Central memory CD8-positive, alpha-beta T cell (primary cell): Measurements from ENCODE around the gene SSTR5.

Source experiments
- ATAC-seq: fragments of 150-1000 bp; cut with Tn5 transposase; replicated peaks from 2 replicates; pipeline ENCODE4 v1.10.0; 2022; ENCODE audit warnings: mild to moderate bottlenecking, moderate FRiP score, moderate number of reproducible peaks; ENCODE audit not compliant: poor library complexity, severe bottlenecking; ENCODE audit errors: extremely low read depth
- DNase-seq, 2 donors: peaks; one replicate each; pipeline ENCODE4 v3.0.0; 2021; ENCODE audit warnings: low spot score in 2 of 2
- H3K27ac Mint-ChIP-seq: one replicate; pipeline ENCODE4 v1.8.0; 2022; ENCODE audit warnings: low read depth, mild to moderate bottlenecking, moderate library complexity, mixed read lengths
- H3K27me3 Mint-ChIP-seq: one replicate; pipeline ENCODE4 v1.8.0; 2022; ENCODE audit warnings: mixed read lengths
- H3K36me3 Mint-ChIP-seq: one replicate; pipeline ENCODE4 v1.8.0; 2022; ENCODE audit warnings: mild to moderate bottlenecking, moderate library complexity, mixed read lengths; ENCODE audit not compliant: insufficient read depth
- H3K4me1 Mint-ChIP-seq: one replicate; pipeline ENCODE4 v1.8.0; 2022; ENCODE audit warnings: mixed read lengths
- H3K4me3 Mint-ChIP-seq: one replicate; pipeline ENCODE4 v1.8.0; 2022; ENCODE audit warnings: mild to moderate bottlenecking, moderate library complexity, mixed read lengths
- H3K9me3 Mint-ChIP-seq: one replicate; pipeline ENCODE4 v1.8.0; 2022; ENCODE audit warnings: mixed read lengths

Gene SSTR5

GRCh38 chr16:1043881-1044451, 28.6 kb upstream of the SSTR5 start:
- no peak for DNase-seq
- H3K27me3 Mint-ChIP-seq: no peaks in the 10 kb centered on the region

GRCh38 chr16:1044460-1045309, 27.9 kb upstream of the SSTR5 start:
- Mint-ChIP-seq H3K4me1 (no peaks in the 10 kb centered on the region), H3K4me3 (no peak overlapping the region), H3K36me3 (no peaks in the 10 kb centered on the region), H3K27me3 (no peaks in the 10 kb centered on the region), H3K27ac (no peak overlapping the region), H3K9me3 (no peaks in the 10 kb centered on the region)
- ATAC-seq: no peak
- DNase-seq: no peak

More at GRCh38 chr16:1043881-1044451, 28.6 kb upstream of the SSTR5 start:
- Mint-ChIP-seq H3K4me3 (no peak overlapping the region), H3K27ac (no peak overlapping the region), H3K4me1 (no peaks in the 10 kb centered on the region), H3K36me3 (no peaks in the 10 kb centered on the region), H3K9me3 (no peaks in the 10 kb centered on the region)
- ATAC-seq: no peak

- DNase-seq: no peak
- Mint-ChIP-seq H3K4me1 (no peaks in the 10 kb centered on the region), H3K36me3 (no peaks in the 10 kb centered on the region), H3K27ac (no peak overlapping the region), H3K9me3 (no peaks in the 10 kb centered on the region), H3K27me3 (no peaks in the 10 kb centered on the region), H3K4me3 (no peak overlapping the region)
- no peak for ATAC-seq
Measured at GRCh38 chr16:1045310-1045992, 27.1 kb upstream of the SSTR5 start.

- ATAC-seq (no peak), DNase-seq (no peak)
- Mint-ChIP-seq H3K36me3 (no peaks in the 10 kb centered on the region), H3K27ac (no peak overlapping the region), H3K4me1 (no peaks in the 10 kb centered on the region), H3K4me3 (no peak overlapping the region), H3K27me3 (no peaks in the 10 kb centered on the region), H3K9me3 (no peaks in the 10 kb centered on the region)
Measured at GRCh38 chr16:1045993-1046911, 26.3 kb upstream of the SSTR5 start.

GRCh38 chr16:1047123-1047522, 25.4 kb upstream of the SSTR5 start:
- H3K36me3 Mint-ChIP-seq: no peaks in the 10 kb centered on the region
- H3K27ac Mint-ChIP-seq: no peak overlapping the region
- no peak overlapping the region for H3K4me3 Mint-ChIP-seq
- DNase-seq: no peak
- H3K9me3 Mint-ChIP-seq: no peaks in the 10 kb centered on the region
- ATAC-seq: no peak
- no peaks in the 10 kb centered on the region for H3K27me3 Mint-ChIP-seq
- H3K4me1 Mint-ChIP-seq: no peaks in the 10 kb centered on the region

DNA sequence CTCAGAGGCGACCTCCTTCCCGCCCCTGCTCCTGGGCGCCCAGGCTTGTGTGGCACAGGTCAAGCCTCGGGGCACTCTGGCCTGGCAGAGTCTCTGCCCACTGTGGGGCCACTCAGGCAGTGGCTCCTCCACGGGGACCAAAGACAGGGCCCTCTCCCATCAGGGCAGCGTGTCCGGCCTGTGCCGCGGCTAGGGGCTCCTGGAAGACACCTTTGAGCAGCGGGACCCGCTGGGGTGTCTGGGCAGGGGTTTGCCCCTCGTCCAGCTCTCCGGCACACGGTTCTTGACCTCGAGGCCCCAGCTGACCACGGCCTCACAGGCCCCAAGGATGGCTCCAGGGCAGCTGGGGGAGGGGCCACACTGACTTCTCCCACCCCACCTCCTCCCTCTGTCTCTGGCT, 24.7 kb upstream of the SSTR5 start:
- H3K36me3 Mint-ChIP-seq: no peaks in the 10 kb centered on the region
- H3K27ac Mint-ChIP-seq: no peak overlapping the region
- H3K4me1 Mint-ChIP-seq: no peaks in the 10 kb centered on the region
- H3K4me3 Mint-ChIP-seq: no peak overlapping the region
- ATAC-seq (no peak), DNase-seq (no peak)
- no peaks in the 10 kb centered on the region for H3K9me3 Mint-ChIP-seq
- no peaks in the 10 kb centered on the region for H3K27me3 Mint-ChIP-seq

- DNase-seq (no peak), ATAC-seq (no peak)
- H3K4me1 Mint-ChIP-seq: no peaks in the 10 kb centered on the region
- H3K4me3 Mint-ChIP-seq: no peak overlapping the region
- no peak overlapping the region for H3K27ac Mint-ChIP-seq
- no peaks in the 10 kb centered on the region for H3K27me3 Mint-ChIP-seq
- no peaks in the 10 kb centered on the region for H3K9me3 Mint-ChIP-seq
- no peaks in the 10 kb centered on the region for H3K36me3 Mint-ChIP-seq
Measured at GRCh38 chr16:1048442-1049112, 24.0 kb upstream of the SSTR5 start.

DNA sequence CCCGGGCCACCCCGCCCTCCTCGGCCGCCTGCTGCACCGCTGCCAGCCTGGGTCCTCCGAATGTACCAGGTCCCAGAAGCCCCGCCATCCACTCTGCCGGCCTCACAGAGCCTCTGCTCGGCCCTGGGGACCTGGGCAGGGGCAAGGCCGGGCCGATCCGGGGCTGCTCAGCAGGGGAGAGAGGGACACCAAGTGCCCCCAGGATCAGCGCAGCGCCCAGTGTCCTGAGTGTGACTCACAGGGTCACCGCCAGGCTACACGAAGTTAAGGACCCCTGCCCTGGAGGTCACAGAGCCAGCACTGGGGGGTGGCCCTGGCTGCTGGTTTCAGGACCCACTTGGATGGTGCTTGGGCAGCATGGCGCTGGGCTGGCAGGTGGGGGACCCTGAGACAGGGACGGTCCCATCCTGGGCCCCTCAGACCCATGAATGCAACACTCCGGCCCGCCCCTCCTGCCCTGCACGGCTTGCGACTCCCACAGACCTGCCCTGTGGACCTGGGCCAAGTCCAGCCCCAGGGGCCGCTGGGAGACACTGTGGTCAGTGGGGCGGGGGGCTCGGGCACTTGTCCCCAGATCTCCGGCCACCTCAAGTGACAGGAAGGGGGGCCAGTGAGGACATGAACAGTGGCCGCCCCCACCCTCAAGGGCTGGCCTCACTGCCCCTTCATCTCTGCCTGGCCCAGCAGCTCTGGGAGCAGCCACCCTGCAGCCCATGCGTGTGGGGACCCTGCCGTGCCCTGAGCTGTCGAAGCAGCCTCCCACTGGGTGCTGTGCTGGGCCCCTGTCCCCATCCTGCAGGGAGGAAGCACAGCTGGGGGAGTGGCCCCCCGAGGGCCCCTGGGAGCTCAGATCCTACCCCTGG, 23.2 kb upstream of the SSTR5 start:
- Mint-ChIP-seq H3K27me3 (no peaks in the 10 kb centered on the region), H3K9me3 (no peaks in the 10 kb centered on the region), H3K36me3 (no peaks in the 10 kb centered on the region), H3K27ac (no peak overlapping the region), H3K4me3 (no peak overlapping the region), H3K4me1 (no peaks in the 10 kb centered on the region)
- ATAC-seq (no peak), DNase-seq (no peak)

DNA sequence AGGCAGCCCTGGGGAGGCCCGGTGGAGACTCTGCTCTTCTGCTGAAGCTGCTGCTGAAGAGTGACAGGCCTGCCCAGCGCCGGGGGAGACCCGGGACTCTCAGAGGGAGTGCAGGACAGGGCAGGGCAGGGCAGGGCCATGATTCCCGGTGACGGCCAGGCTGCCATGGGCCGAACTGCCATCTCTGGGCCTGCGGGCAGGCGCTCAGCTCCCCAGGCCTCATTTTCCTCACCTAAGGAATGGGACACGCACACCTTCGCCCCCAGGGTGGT, 22.6 kb upstream of the SSTR5 start:
- DNase-seq (no peak), ATAC-seq (no peak)
- Mint-ChIP-seq H3K27ac (no peak overlapping the region), H3K36me3 (no peaks in the 10 kb centered on the region), H3K9me3 (no peaks in the 10 kb centered on the region), H3K4me3 (no peak overlapping the region), H3K4me1 (no peaks in the 10 kb centered on the region), H3K27me3 (no peaks in the 10 kb centered on the region)

GRCh38 chr16:1050516-1050915, 22.0 kb upstream of the SSTR5 start:
- DNase-seq (no peak), ATAC-seq (no peak)
- no peaks in the 10 kb centered on the region for H3K36me3 Mint-ChIP-seq
- H3K27me3 Mint-ChIP-seq: no peaks in the 10 kb centered on the region
- no peak overlapping the region for H3K4me3 Mint-ChIP-seq
- H3K4me1 Mint-ChIP-seq: no peaks in the 10 kb centered on the region
- H3K9me3 Mint-ChIP-seq: no peaks in the 10 kb centered on the region
- H3K27ac Mint-ChIP-seq: no peak overlapping the region

DNA sequence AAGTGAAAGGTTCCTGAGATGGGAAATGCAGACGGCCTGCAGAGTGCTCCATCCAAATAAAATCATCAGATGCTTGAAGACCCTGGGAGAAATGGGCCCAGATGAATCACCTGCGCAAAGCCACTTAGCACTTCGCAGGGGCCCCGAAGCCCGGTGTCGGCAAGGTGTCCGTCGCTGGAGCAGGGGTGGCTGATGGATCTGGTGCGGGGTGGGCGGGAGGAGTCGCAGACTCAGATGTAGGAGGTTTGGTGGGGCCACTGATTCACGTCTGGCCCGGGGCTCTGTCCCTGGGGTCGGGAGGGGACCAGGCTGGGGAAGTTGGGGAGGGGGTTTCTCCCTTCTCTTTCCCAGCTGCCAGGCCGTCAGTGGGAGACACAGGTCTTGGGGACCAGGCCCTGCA, 21.6 kb upstream of the SSTR5 start:
- no peaks in the 10 kb centered on the region for H3K4me1 Mint-ChIP-seq
- ATAC-seq: no peak
- no peaks in the 10 kb centered on the region for H3K27me3 Mint-ChIP-seq
- no peaks in the 10 kb centered on the region for H3K9me3 Mint-ChIP-seq
- H3K36me3 Mint-ChIP-seq: no peaks in the 10 kb centered on the region
- DNase-seq: no peak
- H3K27ac Mint-ChIP-seq: no peak overlapping the region
- H3K4me3 Mint-ChIP-seq: no peak overlapping the region
